Fibroblast of villous mesenchyme (primary cell): ENCODE measurements around the gene TNP1. TPM values are rescaled to one million over a fixed set of nuclear protein-coding genes. Genes with fewer than 3 reads are reported as not detected.

Experiments
- DNase-seq: peaks from one replicate; pipeline ENCODE4 v3.0.0-alpha.2; 2010; ENCODE audit warnings: low read depth
- H3K4me3 ChIP-seq: 2 replicates; pipeline ENCODE4 v1.5.1; 2011; ENCODE audit warnings: low read depth, mild to moderate bottlenecking, low read length
- total RNA-seq: library from RNA; depleted of rRNA; stranded (reverse); fragments of >200 nt; gene quantifications from 2 replicates; pipeline ENCODE4 v1.2.3, GENCODE V29; 2012
- TF ChIP-seq, protein P1 (sequence below): IDR thresholded peaks from 2 replicates; pipeline ENCODE4 v1.5.1; 2012; ENCODE audit warnings: low read depth, mild to moderate bottlenecking, low read length; ENCODE audit not compliant: insufficient read depth

TNP1 gene
- total RNA-seq, 1 donor, result not detected

DNA sequence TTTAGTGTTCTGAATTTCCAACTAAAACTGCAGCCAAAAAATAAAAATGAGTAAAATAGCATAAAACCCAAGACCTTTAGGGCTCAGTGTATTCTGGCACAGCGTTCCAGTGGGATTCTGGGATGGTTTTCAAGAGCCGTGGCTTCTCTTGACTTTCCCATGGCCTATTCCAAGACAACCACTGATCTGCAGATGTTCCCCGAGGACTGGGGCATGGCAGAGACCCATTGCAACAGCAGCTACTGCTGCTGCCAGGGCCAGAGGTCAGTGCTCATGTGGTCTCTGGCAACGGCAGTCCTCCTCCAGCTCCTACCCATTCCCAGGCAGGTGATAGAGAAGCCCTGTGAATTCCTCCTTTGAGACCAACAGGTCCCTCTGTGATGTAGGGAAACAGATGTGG, 26.8 kb downstream of the TNP1 start:
- H3K4me3 ChIP-seq, result no peak overlapping the region
- DNase-seq, result no peak
- TF ChIP-seq, protein P1, sequence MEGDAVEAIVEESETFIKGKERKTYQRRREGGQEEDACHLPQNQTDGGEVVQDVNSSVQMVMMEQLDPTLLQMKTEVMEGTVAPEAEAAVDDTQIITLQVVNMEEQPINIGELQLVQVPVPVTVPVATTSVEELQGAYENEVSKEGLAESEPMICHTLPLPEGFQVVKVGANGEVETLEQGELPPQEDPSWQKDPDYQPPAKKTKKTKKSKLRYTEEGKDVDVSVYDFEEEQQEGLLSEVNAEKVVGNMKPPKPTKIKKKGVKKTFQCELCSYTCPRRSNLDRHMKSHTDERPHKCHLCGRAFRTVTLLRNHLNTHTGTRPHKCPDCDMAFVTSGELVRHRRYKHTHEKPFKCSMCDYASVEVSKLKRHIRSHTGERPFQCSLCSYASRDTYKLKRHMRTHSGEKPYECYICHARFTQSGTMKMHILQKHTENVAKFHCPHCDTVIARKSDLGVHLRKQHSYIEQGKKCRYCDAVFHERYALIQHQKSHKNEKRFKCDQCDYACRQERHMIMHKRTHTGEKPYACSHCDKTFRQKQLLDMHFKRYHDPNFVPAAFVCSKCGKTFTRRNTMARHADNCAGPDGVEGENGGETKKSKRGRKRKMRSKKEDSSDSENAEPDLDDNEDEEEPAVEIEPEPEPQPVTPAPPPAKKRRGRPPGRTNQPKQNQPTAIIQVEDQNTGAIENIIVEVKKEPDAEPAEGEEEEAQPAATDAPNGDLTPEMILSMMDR, result no peak

DNA sequence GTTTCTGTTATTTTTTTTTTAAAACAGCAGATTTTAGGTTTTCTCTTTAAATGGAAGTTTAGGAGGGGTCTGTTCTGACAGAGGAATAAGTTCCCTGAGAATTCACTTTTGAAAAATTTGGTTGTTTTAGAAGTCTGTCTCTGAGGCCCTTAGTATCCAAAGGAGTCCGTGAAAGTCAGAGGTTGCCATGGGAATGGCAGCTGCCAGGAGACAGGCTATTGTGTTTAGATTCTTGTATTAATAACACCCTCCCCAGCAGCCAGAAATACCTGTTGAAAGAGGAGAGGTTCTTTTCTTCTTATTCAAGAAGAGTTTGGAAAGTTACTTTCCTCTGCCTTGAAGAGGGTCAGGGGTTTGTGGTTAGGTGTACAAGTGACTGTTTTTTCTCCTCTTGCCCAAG, 29.5 kb downstream of the TNP1 start:
- no peak for DNase-seq
- no peak overlapping the region for H3K4me3 ChIP-seq
- TF ChIP-seq, protein P1, result no peak

GRCh38 chr2:216829533-216829932, 30.3 kb downstream of the TNP1 start:
- no peak overlapping the region for H3K4me3 ChIP-seq
- DNase-seq, result peak; percentile 54
- TF ChIP-seq, protein P1, result no peak

DNA sequence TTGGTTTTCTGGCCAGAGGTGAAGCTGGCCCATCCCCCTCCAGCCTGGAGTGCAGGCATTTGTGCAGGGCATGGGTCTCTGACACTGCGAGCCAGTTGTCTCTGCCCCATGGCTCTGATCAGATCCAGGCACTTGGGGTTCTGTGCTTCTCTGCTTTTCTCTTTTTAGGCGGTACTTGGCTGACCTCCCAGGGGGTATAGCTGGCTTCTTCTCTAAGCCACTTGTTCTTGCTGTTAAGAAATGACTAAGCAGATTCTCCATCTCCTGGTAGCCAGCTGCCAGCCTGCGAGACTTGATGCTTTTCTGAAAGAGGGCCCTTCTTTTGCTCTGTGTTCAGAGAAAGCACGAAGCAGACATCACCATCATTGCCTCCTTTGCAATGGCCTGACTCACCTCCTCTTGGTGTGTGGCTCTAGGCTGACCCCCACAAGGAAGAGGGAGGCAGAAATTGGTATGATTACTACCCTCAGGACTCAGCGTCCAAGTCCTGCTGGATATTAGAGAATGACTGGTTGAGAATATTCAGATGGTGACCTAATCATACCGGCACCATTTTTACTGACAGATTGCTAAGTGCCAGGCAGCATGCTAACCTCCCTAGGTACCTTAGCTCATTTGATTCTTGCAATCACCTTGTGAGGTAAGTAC, 32.7 kb downstream of the TNP1 start:
- no peak for DNase-seq
- TF ChIP-seq, protein P1, result no peak
- no peak overlapping the region for H3K4me3 ChIP-seq

DNA sequence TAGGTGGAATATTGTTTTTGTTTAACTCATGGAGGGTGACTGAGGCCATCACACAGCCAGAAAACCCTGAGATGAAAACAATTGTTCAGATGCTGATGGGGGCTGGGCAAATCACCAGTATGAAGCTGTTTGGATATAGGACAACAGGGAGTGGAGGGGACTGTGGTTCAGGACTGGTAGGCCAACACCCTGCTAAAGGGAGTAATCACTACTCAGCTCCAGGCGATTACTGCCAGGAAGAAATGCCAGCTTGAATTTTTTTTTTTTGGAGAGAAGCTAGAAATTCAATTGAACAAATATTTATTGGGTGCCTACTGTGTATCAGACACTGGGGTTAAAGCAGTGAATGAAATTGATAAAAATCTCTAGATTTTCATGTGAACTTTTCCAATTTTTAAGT, 37.4 kb downstream of the TNP1 start:
- H3K4me3 ChIP-seq, result no peak overlapping the region
- TF ChIP-seq, protein P1, result no peak
- DNase-seq, result no peak

DNA sequence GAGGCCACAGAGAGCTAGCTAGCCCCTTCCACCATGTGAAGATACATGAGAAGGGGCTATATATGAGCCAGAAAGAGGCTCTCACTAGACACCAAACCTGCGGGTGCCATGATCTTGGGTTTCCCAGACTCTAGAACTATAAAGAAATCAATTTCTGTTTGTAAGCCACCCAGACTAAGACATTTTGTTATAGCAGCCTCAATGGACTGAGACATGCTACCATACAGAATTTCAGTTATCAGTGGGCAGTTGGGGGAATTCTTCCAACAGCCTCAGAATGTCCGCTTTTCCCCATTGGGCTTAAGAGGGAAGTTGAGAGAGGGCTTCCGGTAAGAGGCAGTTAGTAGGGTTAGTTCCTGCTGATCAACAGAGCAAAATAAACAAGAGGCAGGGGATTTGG, 39.2 kb downstream of the TNP1 start:
- DNase-seq, result no peak
- H3K4me3 ChIP-seq, result no peak overlapping the region
- TF ChIP-seq, protein P1, result no peak

- TF ChIP-seq, protein P1, result no peak
- no peak overlapping the region for H3K4me3 ChIP-seq
- no peak for DNase-seq
Observed at GRCh38 chr2:216819766-216820165, 40.1 kb downstream of the TNP1 start.
